ENCODE results near the gene NARF. TPM values are rescaled to one million over a fixed set of nuclear protein-coding genes. Genes with fewer than 3 reads are reported as not detected.

Gene NARF
- polyA plus RNA-seq, 2 of the 4 experiments (the other 2 are of a cell fraction), result 51.2 to 89.6 TPM

DNA sequence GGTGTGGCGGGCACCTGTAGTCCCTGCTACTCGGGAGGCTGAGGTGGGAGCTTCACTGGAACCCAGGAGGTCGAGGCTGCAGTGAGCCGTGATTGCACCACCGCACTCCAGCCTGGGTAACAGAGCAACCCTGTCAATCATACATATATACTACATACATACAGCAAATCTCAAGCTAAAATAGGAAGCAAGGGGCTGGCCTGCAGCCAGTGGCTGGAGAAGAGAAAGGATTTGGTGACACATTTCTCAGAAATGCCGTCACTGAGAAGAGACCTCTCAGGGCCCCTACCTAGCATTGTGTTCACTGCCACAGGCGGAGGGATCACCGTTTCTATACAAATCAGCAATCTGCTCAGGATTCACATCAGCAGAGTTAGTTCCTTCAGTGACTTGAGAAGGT lies 16.9 kb downstream of the NARF start:
- TF ChIP-seq, protein P1, sequence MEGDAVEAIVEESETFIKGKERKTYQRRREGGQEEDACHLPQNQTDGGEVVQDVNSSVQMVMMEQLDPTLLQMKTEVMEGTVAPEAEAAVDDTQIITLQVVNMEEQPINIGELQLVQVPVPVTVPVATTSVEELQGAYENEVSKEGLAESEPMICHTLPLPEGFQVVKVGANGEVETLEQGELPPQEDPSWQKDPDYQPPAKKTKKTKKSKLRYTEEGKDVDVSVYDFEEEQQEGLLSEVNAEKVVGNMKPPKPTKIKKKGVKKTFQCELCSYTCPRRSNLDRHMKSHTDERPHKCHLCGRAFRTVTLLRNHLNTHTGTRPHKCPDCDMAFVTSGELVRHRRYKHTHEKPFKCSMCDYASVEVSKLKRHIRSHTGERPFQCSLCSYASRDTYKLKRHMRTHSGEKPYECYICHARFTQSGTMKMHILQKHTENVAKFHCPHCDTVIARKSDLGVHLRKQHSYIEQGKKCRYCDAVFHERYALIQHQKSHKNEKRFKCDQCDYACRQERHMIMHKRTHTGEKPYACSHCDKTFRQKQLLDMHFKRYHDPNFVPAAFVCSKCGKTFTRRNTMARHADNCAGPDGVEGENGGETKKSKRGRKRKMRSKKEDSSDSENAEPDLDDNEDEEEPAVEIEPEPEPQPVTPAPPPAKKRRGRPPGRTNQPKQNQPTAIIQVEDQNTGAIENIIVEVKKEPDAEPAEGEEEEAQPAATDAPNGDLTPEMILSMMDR (IDR thresholded peaks at IDR 0.05), result no peak
- TF ChIP-seq NFE2L2 (conservative IDR thresholded peaks at IDR 0.05; ENCODE audit: low read length), result no peak
- no peak for TF ChIP-seq CHD4 (IDR thresholded peaks at IDR 0.05; ENCODE audit: borderline replicate concordance)
- TF ChIP-seq, protein P2, sequence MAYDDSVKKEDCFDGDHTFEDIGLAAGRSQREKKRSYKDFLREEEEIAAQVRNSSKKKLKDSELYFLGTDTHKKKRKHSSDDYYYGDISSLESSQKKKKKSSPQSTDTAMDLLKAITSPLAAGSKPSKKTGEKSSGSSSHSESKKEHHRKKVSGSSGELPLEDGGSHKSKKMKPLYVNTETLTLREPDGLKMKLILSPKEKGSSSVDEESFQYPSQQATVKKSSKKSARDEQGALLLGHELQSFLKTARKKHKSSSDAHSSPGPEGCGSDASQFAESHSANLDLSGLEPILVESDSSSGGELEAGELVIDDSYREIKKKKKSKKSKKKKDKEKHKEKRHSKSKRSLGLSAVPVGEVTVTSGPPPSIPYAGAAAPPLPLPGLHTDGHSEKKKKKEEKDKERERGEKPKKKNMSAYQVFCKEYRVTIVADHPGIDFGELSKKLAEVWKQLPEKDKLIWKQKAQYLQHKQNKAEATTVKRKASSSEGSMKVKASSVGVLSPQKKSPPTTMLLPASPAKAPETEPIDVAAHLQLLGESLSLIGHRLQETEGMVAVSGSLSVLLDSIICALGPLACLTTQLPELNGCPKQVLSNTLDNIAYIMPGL (CRISPR knock-in tag; IDR thresholded peaks at IDR 0.05; ENCODE audit: borderline replicate concordance), result no peak
- no peak for TF ChIP-seq HEYL (CRISPR knock-in tag; IDR thresholded peaks at IDR 0.05)
- TF ChIP-seq ZFP36 (IDR thresholded peaks at IDR 0.05; ENCODE audit: borderline replicate concordance, partially characterized antibody), result no peak
- TF ChIP-seq EHF (CRISPR knock-in tag; IDR thresholded peaks at IDR 0.05), result no peak
- no peak for TF ChIP-seq HDAC2 (IDR thresholded peaks at IDR 0.05)
- Histone ChIP-seq H3K4me2 (no peak overlapping the region), H3K9me3 (no peaks in the 10 kb centered on the region), H3K4me3 (no peak overlapping the region), H3K4me1 (no peaks in the 10 kb centered on the region), H3K27ac (no peak overlapping the region)
- CTCF ChIA-PET, result interaction anchor here (1.0 to 2.6 kb wide), 4 partner anchors 9 to 68 kb away, joined by 3 to 8 read pairs (median 4); no protein-coding TSS in a partner anchor
- POLR2A ChIA-PET, result no interaction called here
- ATAC-seq (no peak), FAIRE-seq (no peak), DNase-seq (ENCODE audit: low read depth in 1 of 2, low spot score in 1 of 2) (no peak)
- 94% methylated on average over 8 of the region's 8 CpGs for WGBS (ENCODE audit: missing lambda C conversion rate)

DNA sequence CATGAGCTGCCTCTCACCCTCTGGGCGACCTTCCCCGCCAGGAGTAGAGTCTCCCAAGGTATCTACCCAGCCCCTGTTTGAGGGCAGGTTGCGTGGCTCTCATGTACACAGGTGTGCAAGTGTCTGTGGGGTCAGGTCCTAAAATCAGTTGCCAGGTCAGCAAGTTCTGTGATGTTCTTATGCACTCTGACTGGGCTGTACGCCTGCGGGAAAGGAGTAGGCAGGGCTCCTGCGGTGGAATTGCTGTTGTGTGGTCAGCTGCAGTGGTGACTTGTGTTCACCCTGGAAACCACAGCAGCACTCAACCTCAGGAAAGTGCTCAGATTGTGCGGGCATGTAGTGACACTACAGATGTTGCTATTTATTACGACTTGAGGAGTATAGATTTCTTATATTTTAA lies 19.4 kb downstream of the NARF start:
- Histone ChIP-seq H3K4me3 (no peak overlapping the region), H3K27ac (no peak overlapping the region), H3K4me1 (no peaks in the 10 kb centered on the region), H3K9me3 (no peaks in the 10 kb centered on the region), H3K4me2 (no peak overlapping the region)
- WGBS (ENCODE audit: missing lambda C conversion rate), result 97% methylated on average over 8 of the region's 8 CpGs
- ChIA-PET CTCF (interaction anchor here (1.1 to 4.3 kb wide), 4 partner anchors 51 to 125 kb away, joined by 3 to 22 read pairs (median 4); no protein-coding TSS in a partner anchor), POLR2A (no interaction called here)
- TF ChIP-seq SREBF2 (IDR thresholded peaks at IDR 0.05) (no peak), MAFK (IDR thresholded peaks at IDR 0.05; ENCODE audit: partially characterized antibody) (peak; percentile 58)
- DNase-seq (ENCODE audit: low read depth in 1 of 2, low spot score in 1 of 2), result no peak
- no peak for FAIRE-seq
- no peak for ATAC-seq

DNA sequence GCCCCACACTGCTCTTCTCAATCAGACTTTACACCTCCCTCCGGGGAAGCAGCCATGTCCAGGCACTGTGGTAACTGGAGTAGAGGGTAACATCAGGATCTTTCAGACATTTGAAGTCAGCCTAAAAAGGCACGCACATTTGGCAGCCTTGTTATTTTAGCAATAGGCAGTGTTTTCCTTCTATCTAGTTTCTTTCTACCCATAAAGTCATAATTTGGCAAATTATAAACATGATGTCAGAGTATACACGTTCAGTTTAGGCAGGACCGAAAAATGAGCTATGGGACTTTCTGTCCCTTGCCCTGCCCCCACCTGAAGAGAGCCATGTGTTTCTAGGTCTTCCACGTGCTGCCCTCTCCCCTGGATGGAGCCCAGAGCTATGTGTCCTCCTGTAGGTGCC lies 21.1 kb downstream of the NARF start:
- CTCF ChIA-PET, result interaction anchor here (1.1 to 4.3 kb wide), 5 partner anchors 15 to 74 kb away, joined by 3 to 31 read pairs (median 5); no protein-coding TSS in a partner anchor

More for the DNA sequence above, 21.1 kb downstream of the NARF start:
- DNase-seq (ENCODE audit: low read depth in 1 of 2, low spot score in 1 of 2) (no peak), FAIRE-seq (no peak), ATAC-seq (no peak)
- H3K4me1 ChIP-seq, result no peaks in the 10 kb centered on the region
- H3K27ac ChIP-seq, result no peak overlapping the region
- POLR2A ChIA-PET, result no interaction called here
- no peak overlapping the region for H3K4me2 ChIP-seq
- WGBS (ENCODE audit: missing lambda C conversion rate), result 85% methylated on average over 5 of the region's 5 CpGs
- TF ChIP-seq KDM5A (IDR thresholded peaks at IDR 0.05) (no peak), RFX5 (IDR thresholded peaks at IDR 0.05) (no peak), NR3C1 (IDR thresholded peaks at IDR 0.05) (no peak), RCOR1 (IDR thresholded peaks at IDR 0.05; ENCODE audit: low read depth, low read length) (no peak), EP300 (IDR thresholded peaks at IDR 0.05) (no peak), HOXB5 (CRISPR knock-in tag; IDR thresholded peaks at IDR 0.05) (no peak), SMC3 (IDR thresholded peaks at IDR 0.05) (no peak), NPAS2 (CRISPR knock-in tag; IDR thresholded peaks at IDR 0.05; ENCODE audit: borderline replicate concordance) (no peak), MAZ (IDR thresholded peaks at IDR 0.05; ENCODE audit: borderline replicate concordance, low read depth, low read length) (no peak), KDM1A (IDR thresholded peaks at IDR 0.05; ENCODE audit: low read depth) (no peak)
- TF ChIP-seq, protein P2 (CRISPR knock-in tag; IDR thresholded peaks at IDR 0.05; ENCODE audit: borderline replicate concordance), result no peak
- TF ChIP-seq, protein P3, sequence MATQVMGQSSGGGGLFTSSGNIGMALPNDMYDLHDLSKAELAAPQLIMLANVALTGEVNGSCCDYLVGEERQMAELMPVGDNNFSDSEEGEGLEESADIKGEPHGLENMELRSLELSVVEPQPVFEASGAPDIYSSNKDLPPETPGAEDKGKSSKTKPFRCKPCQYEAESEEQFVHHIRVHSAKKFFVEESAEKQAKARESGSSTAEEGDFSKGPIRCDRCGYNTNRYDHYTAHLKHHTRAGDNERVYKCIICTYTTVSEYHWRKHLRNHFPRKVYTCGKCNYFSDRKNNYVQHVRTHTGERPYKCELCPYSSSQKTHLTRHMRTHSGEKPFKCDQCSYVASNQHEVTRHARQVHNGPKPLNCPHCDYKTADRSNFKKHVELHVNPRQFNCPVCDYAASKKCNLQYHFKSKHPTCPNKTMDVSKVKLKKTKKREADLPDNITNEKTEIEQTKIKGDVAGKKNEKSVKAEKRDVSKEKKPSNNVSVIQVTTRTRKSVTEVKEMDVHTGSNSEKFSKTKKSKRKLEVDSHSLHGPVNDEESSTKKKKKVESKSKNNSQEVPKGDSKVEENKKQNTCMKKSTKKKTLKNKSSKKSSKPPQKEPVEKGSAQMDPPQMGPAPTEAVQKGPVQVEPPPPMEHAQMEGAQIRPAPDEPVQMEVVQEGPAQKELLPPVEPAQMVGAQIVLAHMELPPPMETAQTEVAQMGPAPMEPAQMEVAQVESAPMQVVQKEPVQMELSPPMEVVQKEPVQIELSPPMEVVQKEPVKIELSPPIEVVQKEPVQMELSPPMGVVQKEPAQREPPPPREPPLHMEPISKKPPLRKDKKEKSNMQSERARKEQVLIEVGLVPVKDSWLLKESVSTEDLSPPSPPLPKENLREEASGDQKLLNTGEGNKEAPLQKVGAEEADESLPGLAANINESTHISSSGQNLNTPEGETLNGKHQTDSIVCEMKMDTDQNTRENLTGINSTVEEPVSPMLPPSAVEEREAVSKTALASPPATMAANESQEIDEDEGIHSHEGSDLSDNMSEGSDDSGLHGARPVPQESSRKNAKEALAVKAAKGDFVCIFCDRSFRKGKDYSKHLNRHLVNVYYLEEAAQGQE (IDR thresholded peaks at IDR 0.05), result no peak
- no peaks in the 10 kb centered on the region for H3K9me3 ChIP-seq
- H3K4me3 ChIP-seq, result no peak overlapping the region
